Hepatocyte (in vitro differentiated cells): ENCODE measurements around the gene HBE1. TPM values are rescaled to one million over a fixed set of nuclear protein-coding genes. Genes with fewer than 3 reads are reported as not detected.

Experiments used
- DNase-seq: peaks from one replicate; pipeline ENCODE4 v3.0.0-alpha.2; 2016; ENCODE audit warnings: low spot score
- H2AFZ ChIP-seq: fragments of 200-600 bp; sonication (generic); 2 replicates; pipeline ENCODE4 v1.6.0; 2016; ENCODE audit warnings: antibody characterized with exemption, mild to moderate bottlenecking
- H3K27ac ChIP-seq: fragments of 200-600 bp; sonication (generic); 2 replicates; pipeline ENCODE4 v1.5.1; 2016; ENCODE audit warnings: mild to moderate bottlenecking
- H3K27me3 ChIP-seq: fragments of 200-600 bp; sonication (generic); 2 replicates; pipeline ENCODE4 v1.6.1; 2016
- H3K36me3 ChIP-seq: fragments of 200-600 bp; sonication (generic); replicated peaks from 2 replicates; pipeline ENCODE4 v1.5.1; 2016; ENCODE audit warnings: low read depth; ENCODE audit not compliant: insufficient read depth
- H3K4me1 ChIP-seq: fragments of 200-600 bp; sonication (generic); 2 replicates; pipeline ENCODE4 v1.5.1; 2016; ENCODE audit warnings: mild to moderate bottlenecking, moderate library complexity; ENCODE audit not compliant: insufficient read depth
- H3K4me2 ChIP-seq: fragments of 200-600 bp; sonication (generic); 2 replicates; pipeline ENCODE4 v1.6.0; 2016
- H3K4me3 ChIP-seq: fragments of 200-600 bp; sonication (generic); 2 replicates; pipeline ENCODE4 v1.5.1; 2016; ENCODE audit warnings: mild to moderate bottlenecking
- H3K79me2 ChIP-seq: fragments of 200-600 bp; sonication (generic); 2 replicates; pipeline ENCODE4 v1.6.0; 2017; ENCODE audit warnings: mild to moderate bottlenecking
- H3K9me2 ChIP-seq: fragments of 200-600 bp; sonication (generic); replicated peaks from 2 replicates; pipeline ENCODE4 v1.6.0; 2017; ENCODE audit warnings: mild to moderate bottlenecking; ENCODE audit not compliant: insufficient read depth
- H3K9me3 ChIP-seq: fragments of 200-600 bp; sonication (generic); 2 replicates; pipeline ENCODE4 v1.5.1; 2016; ENCODE audit warnings: low read depth, mild to moderate bottlenecking
- H4K20me1 ChIP-seq: fragments of 200-600 bp; sonication (generic); 2 replicates; pipeline ENCODE4 v1.6.0; 2016; ENCODE audit warnings: mild to moderate bottlenecking; ENCODE audit not compliant: insufficient read depth, poor library complexity, severe bottlenecking
- CTCF ChIP-seq: fragments of 200-600 bp; sonication (generic); IDR thresholded peaks from 2 replicates; pipeline ENCODE4 v1.5.1; 2016; ENCODE audit warnings: antibody characterized with exemption, mild to moderate bottlenecking; ENCODE audit not compliant: poor library complexity
- EZH2 ChIP-seq: fragments of 200-600 bp; sonication (generic); IDR thresholded peaks from 2 replicates; pipeline ENCODE4 v1.6.1; 2016; ENCODE audit warnings: antibody characterized with exemption, mild to moderate bottlenecking, borderline replicate concordance
- EZH2phosphoT487 ChIP-seq: fragments of 200-600 bp; sonication (generic); IDR thresholded peaks from one replicate; pipeline ENCODE4 v1.6.1; 2018; ENCODE audit warnings: antibody characterized with exemption, mild to moderate bottlenecking, low read depth, moderate library complexity; ENCODE audit not compliant: unreplicated experiment, severe bottlenecking
- WGBS: methylation state at CpG from one replicate; pipeline ENCODE4 v1.1.6; 2016; ENCODE audit warnings: low lambda C conversion rate; ENCODE audit errors: missing lambda C conversion rate; 5-methylcytosine and 5-hydroxymethylcytosine counted together
- polyA plus RNA-seq: library from polyadenylated mRNA; unstranded; fragments of >200 nt; fragmentation: Nextera tagmentation; extraction: Ambion mirVana; gene quantifications from 2 replicates; pipeline ENCODE4 v1.2.1, GENCODE V29; 2016
- total RNA-seq: library from RNA; depleted of rRNA; stranded (reverse); fragments of >200 nt; gene quantifications from 2 replicates; pipeline ENCODE4 v1.2.3, GENCODE V29; 2014

HBE1 gene
- total and polyA plus RNA-seq, 2 experiments from 2014 or later, result 0.25 to 1.1 TPM

- no peak for TF ChIP-seq EZH2phosphoT487
- no peak for TF ChIP-seq CTCF
- TF ChIP-seq EZH2, result no peak
- Histone ChIP-seq H3K36me3 (no peaks in the 10 kb centered on the region), H3K4me3 (no peak overlapping the region), H3K79me2 (no peaks in the 10 kb centered on the region), H4K20me1 (no peaks in the 10 kb centered on the region), H2AFZ (no peak overlapping the region), H3K4me2 (no peak overlapping the region), H3K9me2 (no peaks in the 10 kb centered on the region), H3K27ac (no peak overlapping the region), H3K4me1 (no peaks in the 10 kb centered on the region), H3K9me3 (no peaks in the 10 kb centered on the region), H3K27me3 (no peaks in the 10 kb centered on the region)
- WGBS, result 80% methylated on average over 3 of the region's 3 CpGs
- DNase-seq, result no peak
Measured at GRCh38 chr11:5241458-5241857, 28.3 kb downstream of the HBE1 start.

DNA sequence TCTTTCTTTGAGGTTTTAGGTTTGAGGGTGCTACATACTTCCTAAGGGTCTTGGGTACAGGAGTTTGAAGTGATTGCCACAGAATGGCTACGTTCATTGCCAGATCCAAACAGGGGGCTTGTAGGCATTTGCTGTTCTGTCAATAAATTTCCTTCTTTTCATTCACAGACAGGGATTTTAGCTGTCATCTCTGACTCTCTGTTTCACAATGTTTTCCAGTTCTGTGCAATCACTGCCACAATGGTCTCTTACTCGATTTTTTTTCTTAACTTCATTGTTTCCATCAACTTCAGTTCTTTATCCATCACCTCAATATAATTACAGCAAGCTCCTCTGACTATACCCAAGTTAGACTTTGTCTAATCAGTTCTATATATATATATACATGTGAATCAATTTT is 29.3 kb downstream of the HBE1 start:
- H2AFZ ChIP-seq, result no peak overlapping the region
- no peaks in the 10 kb centered on the region for H3K79me2 ChIP-seq
- no peak for TF ChIP-seq CTCF
- TF ChIP-seq EZH2, result no peak
- TF ChIP-seq EZH2phosphoT487, result no peak
- no peaks in the 10 kb centered on the region for H3K9me2 ChIP-seq
- H3K27ac ChIP-seq, result no peak overlapping the region
- no peak overlapping the region for H3K4me3 ChIP-seq
- H4K20me1 ChIP-seq, result no peaks in the 10 kb centered on the region
- no peaks in the 10 kb centered on the region for H3K27me3 ChIP-seq
- H3K36me3 ChIP-seq, result no peaks in the 10 kb centered on the region
- H3K9me3 ChIP-seq, result no peaks in the 10 kb centered on the region
- no peaks in the 10 kb centered on the region for H3K4me1 ChIP-seq
- DNase-seq, result no peak
- H3K4me2 ChIP-seq, result no peak overlapping the region
- 56% methylated on average over 2 of the region's 2 CpGs for WGBS

DNA sequence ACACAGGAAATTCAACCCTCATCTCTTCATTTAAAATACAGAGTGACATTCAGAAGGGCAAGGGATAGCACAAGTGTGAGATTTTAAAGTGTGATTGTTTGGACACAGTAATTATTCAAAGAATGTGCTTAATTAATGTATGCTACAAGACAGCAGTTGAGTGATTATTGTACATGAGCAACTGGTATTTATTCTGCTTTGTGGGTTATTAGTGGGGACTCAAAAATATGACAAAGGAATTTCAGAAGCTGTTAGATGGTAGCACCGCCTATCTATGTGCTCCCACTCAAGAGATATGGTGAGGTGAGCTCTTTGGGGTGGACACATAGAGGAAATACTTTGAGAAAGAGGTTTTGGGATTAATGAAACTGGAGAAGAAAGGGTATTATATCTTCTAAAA is 29.7 kb downstream of the HBE1 start:
- H3K36me3 ChIP-seq, result no peaks in the 10 kb centered on the region
- H3K4me1 ChIP-seq, result no peaks in the 10 kb centered on the region
- DNase-seq, result no peak
- H3K9me3 ChIP-seq, result no peaks in the 10 kb centered on the region
- no peak overlapping the region for H3K4me2 ChIP-seq
- 95% methylated on average over 1 of the region's 1 CpG for WGBS
- no peaks in the 10 kb centered on the region for H3K79me2 ChIP-seq
- H3K27ac ChIP-seq, result no peak overlapping the region
- H2AFZ ChIP-seq, result no peak overlapping the region
- no peaks in the 10 kb centered on the region for H3K9me2 ChIP-seq
- H3K27me3 ChIP-seq, result no peaks in the 10 kb centered on the region
- TF ChIP-seq EZH2phosphoT487, result no peak
- no peak for TF ChIP-seq CTCF
- no peak for TF ChIP-seq EZH2
- H3K4me3 ChIP-seq, result no peak overlapping the region
- H4K20me1 ChIP-seq, result no peaks in the 10 kb centered on the region

DNA sequence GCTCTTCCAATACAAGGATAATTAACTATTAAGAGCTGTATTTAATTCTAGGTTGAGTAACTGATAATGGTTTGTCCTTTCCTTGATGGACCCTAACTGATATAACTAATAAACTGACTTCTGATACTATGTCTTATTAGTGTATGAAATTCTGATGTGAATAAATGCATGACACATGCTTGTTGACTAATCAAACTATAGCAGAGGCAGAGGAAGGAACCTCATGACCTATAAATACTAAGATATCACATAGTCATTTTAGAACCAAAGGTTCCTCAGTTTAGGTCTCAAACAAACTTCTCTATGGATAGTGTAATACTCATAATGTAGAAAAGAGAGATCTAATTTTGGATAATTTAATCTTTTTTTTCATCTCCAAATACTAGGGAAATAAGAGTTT is 30.7 kb downstream of the HBE1 start:
- Histone ChIP-seq H3K4me2 (no peak overlapping the region), H3K27me3 (no peaks in the 10 kb centered on the region), H3K79me2 (no peaks in the 10 kb centered on the region), H4K20me1 (no peaks in the 10 kb centered on the region), H3K36me3 (no peaks in the 10 kb centered on the region), H3K4me3 (no peak overlapping the region), H3K9me3 (no peaks in the 10 kb centered on the region), H3K27ac (no peak overlapping the region), H3K9me2 (no peaks in the 10 kb centered on the region), H3K4me1 (no peaks in the 10 kb centered on the region), H2AFZ (no peak overlapping the region)
- DNase-seq, result no peak
- TF ChIP-seq EZH2 (no peak), CTCF (no peak), EZH2phosphoT487 (no peak)
